Measurements from ENCODE around the gene SH2D3A.

SH2D3A gene

GRCh38 chr19:6719540-6719861 lies 47.7 kb downstream of the SH2D3A start:
- Histone ChIP-seq H3K79me2 (ENCODE audit: insufficient read depth, low read depth) (no peaks in the 10 kb centered on the region), H3K4me2 (no peak overlapping the region), H3K4me1 (ENCODE audit: low read depth, poor library complexity, severe bottlenecking) (no peaks in the 10 kb centered on the region), H4K20me1 (ENCODE audit: insufficient read depth) (no peaks in the 10 kb centered on the region), H3K27me3 (ENCODE audit: insufficient read depth, low read depth) (peaks cover 4% of the 10 kb centered on the region; the same call in 1 of the 2 replicates), H3K9ac (no peak overlapping the region), H3K36me3 (ENCODE audit: insufficient read depth) (no peaks in the 10 kb centered on the region), H2AFZ (ENCODE audit: low read depth) (no peak overlapping the region), H3K27ac (no peak overlapping the region), H3K4me3 (IDR thresholded peaks at IDR 0.05; ENCODE audit: insufficient read depth, low read depth, low read length) (no peak overlapping the region)
- TF ChIP-seq, protein P1, sequence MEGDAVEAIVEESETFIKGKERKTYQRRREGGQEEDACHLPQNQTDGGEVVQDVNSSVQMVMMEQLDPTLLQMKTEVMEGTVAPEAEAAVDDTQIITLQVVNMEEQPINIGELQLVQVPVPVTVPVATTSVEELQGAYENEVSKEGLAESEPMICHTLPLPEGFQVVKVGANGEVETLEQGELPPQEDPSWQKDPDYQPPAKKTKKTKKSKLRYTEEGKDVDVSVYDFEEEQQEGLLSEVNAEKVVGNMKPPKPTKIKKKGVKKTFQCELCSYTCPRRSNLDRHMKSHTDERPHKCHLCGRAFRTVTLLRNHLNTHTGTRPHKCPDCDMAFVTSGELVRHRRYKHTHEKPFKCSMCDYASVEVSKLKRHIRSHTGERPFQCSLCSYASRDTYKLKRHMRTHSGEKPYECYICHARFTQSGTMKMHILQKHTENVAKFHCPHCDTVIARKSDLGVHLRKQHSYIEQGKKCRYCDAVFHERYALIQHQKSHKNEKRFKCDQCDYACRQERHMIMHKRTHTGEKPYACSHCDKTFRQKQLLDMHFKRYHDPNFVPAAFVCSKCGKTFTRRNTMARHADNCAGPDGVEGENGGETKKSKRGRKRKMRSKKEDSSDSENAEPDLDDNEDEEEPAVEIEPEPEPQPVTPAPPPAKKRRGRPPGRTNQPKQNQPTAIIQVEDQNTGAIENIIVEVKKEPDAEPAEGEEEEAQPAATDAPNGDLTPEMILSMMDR (conservative IDR thresholded peaks at IDR 0.05; ENCODE audit: low read depth, low read length), result no peak

GRCh38 chr19:6718741-6719539 lies 48.3 kb downstream of the SH2D3A start:
- H2AFZ ChIP-seq (ENCODE audit: low read depth), result no peak overlapping the region
- TF ChIP-seq, protein P1 (conservative IDR thresholded peaks at IDR 0.05; ENCODE audit: low read depth, low read length), result no peak
- no peaks in the 10 kb centered on the region for H3K4me1 ChIP-seq (ENCODE audit: low read depth, poor library complexity, severe bottlenecking)
- no peaks in the 10 kb centered on the region for H3K79me2 ChIP-seq (ENCODE audit: insufficient read depth, low read depth)
- H4K20me1 ChIP-seq (ENCODE audit: insufficient read depth), result no peaks in the 10 kb centered on the region
- no peak overlapping the region for H3K4me2 ChIP-seq
- H3K27me3 ChIP-seq (ENCODE audit: insufficient read depth, low read depth), result peaks cover 4% of the 10 kb centered on the region; the same call in 1 of the 2 replicates
- H3K4me3 ChIP-seq (IDR thresholded peaks at IDR 0.05; ENCODE audit: insufficient read depth, low read depth, low read length), result no peak overlapping the region
- H3K9ac ChIP-seq, result no peak overlapping the region
- no peak overlapping the region for H3K27ac ChIP-seq
- H3K36me3 ChIP-seq (ENCODE audit: insufficient read depth), result no peaks in the 10 kb centered on the region

DNA sequence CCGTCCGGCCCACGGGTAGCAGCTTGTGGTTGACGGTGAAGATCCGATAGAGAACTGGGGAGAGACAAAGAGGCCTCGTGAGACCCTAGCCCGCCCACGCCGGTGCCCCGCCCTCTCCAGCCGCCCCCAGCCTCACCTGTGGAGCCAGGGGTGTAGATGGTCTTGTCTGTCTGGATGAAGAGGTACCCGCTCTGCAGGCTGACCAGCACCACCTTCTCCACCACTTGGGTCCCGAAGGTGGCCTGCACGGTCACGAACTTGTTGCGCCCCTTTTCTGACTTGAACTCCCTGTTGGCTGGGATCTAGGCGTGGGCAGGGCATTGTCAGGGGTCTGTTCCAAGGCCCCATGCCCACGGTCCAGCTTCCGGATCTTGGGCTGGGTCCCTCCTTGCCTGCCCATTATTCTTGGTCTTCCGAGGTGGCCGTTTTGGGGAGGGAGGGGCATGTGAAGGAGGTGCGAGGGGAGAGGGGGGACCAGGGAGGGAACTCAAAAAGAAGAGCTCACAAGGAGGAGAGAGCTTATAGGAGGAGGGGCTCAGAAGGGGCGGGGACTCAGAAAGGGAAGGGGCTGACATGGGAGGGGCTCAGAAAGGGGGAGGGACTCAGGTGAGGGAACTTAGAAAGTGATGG lies 49.0 kb downstream of the SH2D3A start:
- Histone ChIP-seq H3K36me3 (ENCODE audit: insufficient read depth) (no peaks in the 10 kb centered on the region), H3K4me1 (ENCODE audit: low read depth, poor library complexity, severe bottlenecking) (no peaks in the 10 kb centered on the region), H2AFZ (ENCODE audit: low read depth) (no peak overlapping the region), H3K9ac (no peak overlapping the region), H3K79me2 (ENCODE audit: insufficient read depth, low read depth) (no peaks in the 10 kb centered on the region), H4K20me1 (ENCODE audit: insufficient read depth) (no peaks in the 10 kb centered on the region), H3K4me2 (no peak overlapping the region), H3K27me3 (ENCODE audit: insufficient read depth, low read depth) (peaks cover 4% of the 10 kb centered on the region; the same call in 1 of the 2 replicates), H3K27ac (no peak overlapping the region), H3K4me3 (IDR thresholded peaks at IDR 0.05; ENCODE audit: insufficient read depth, low read depth, low read length) (no peak overlapping the region)
- TF ChIP-seq, protein P1 (conservative IDR thresholded peaks at IDR 0.05; ENCODE audit: low read depth, low read length), result no peak

DNA sequence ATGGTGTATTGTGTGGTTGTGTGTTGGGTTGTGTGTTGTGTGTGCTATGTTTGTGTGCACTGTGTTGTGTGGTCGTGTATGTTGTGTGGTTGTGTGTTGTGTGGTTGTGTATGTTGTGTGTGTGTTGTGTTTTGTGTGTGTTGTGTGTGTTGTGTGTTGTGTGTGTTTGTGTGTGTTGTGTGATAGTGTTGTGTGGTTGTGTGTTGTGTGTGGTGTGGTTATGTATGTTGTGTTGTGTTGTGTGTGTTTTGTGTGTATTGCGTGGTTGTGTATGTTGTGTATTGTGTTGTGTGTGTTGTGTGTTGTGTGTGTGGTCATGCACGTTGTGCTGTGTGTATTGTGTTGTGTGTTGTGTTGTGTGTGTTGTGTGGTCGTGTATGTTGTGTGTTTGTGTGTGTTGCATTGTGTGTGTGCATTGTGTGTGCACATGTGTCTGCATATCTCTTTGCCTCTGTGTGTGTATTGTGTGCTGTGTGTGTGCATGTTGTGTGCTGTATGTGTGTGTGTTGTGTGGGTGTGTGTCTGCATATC lies 49.7 kb downstream of the SH2D3A start:
- Histone ChIP-seq H3K9ac (no peak overlapping the region), H4K20me1 (ENCODE audit: insufficient read depth) (no peaks in the 10 kb centered on the region), H3K79me2 (ENCODE audit: insufficient read depth, low read depth) (no peaks in the 10 kb centered on the region), H2AFZ (ENCODE audit: low read depth) (no peak overlapping the region), H3K27ac (no peak overlapping the region), H3K27me3 (ENCODE audit: insufficient read depth, low read depth) (peaks cover 4% of the 10 kb centered on the region; the same call in 1 of the 2 replicates), H3K4me2 (no peak overlapping the region), H3K4me1 (ENCODE audit: low read depth, poor library complexity, severe bottlenecking) (no peaks in the 10 kb centered on the region), H3K4me3 (IDR thresholded peaks at IDR 0.05; ENCODE audit: insufficient read depth, low read depth, low read length) (no peak overlapping the region), H3K36me3 (ENCODE audit: insufficient read depth) (no peaks in the 10 kb centered on the region)
- TF ChIP-seq, protein P1 (conservative IDR thresholded peaks at IDR 0.05; ENCODE audit: low read depth, low read length), result no peak
